Tibial nerve (tissue), 4 donors: ENCODE results near the gene CARD10. TPM values are rescaled to one million over a fixed set of nuclear protein-coding genes. Genes with fewer than 3 reads are reported as not detected.

Experiments
- DNase-seq, 2 donors: peaks; one replicate each; pipeline ENCODE4 v3.0.0-alpha.2; 2019; ENCODE audit warnings: low spot score in 2 of 2
- H3K27ac ChIP-seq, 4 donors: fragments of 200-600 bp; sonication (generic) in 3 of 4; one replicate each; pipeline ENCODE4 v1.5.1; 2017 to 2019; ENCODE audit warnings: mild to moderate bottlenecking in 1 of 4
- H3K27me3 ChIP-seq, 2 donors: fragments of 200-600 bp; sonication (generic) in 1 of 2; one replicate each; pipeline versions ENCODE4 v1.5.1 to v1.6.0; 2017 to 2019
- H3K36me3 ChIP-seq, 3 donors: fragments of 200-600 bp; sonication (generic); one replicate each; pipeline ENCODE4 v1.5.1; 2018 to 2019
- H3K4me1 ChIP-seq, 4 donors: fragments of 200-600 bp; sonication (generic) in 3 of 4; one replicate each; pipeline ENCODE4 v1.5.1; 2017 to 2019
- H3K4me3 ChIP-seq, 4 donors: fragments of 200-600 bp; sonication (generic) in 3 of 4; one replicate each; pipeline ENCODE4 v1.5.1; 2017 to 2019; ENCODE audit warnings: mild to moderate bottlenecking in 1 of 4, moderate library complexity in 1 of 4
- H3K9me3 ChIP-seq, 4 donors: fragments of 200-600 bp; sonication (generic) in 3 of 4; one replicate each; pipeline ENCODE4 v1.5.1; 2017 to 2019
- CTCF ChIP-seq, 5 experiments: fragments of 200-600 bp in 3 of 5; fragments of 450-650 bp in 2 of 5; sonication (generic) in 3 of 5; IDR thresholded peaks; one replicate each; pipeline ENCODE4 v1.5.1; 2016 to 2019; ENCODE audit warnings: antibody characterized with exemption in 5 of 5, mild to moderate bottlenecking in 3 of 5, moderate library complexity in 2 of 5
- EP300 ChIP-seq, 2 donors: sonication (generic); formaldehyde crosslinking; IDR thresholded peaks; one replicate each; pipeline ENCODE4 v1.6.1; 2017; ENCODE audit warnings: antibody characterized with exemption in 2 of 2, mild to moderate bottlenecking in 1 of 2
- POLR2A ChIP-seq, 2 donors: fragments of 450-650 bp; IDR thresholded peaks; one replicate each; pipeline ENCODE4 v1.6.1; 2017; ENCODE audit warnings: antibody characterized with exemption in 2 of 2, mild to moderate bottlenecking in 2 of 2, moderate library complexity in 2 of 2
- WGBS, 2 donors: methylation state at CpG; one replicate each; pipeline ENCODE4 v1.1.5; 2018; 5-methylcytosine and 5-hydroxymethylcytosine counted together
- total RNA-seq, 4 donors: library from RNA; depleted of rRNA; stranded (reverse); fragments of >200 nt; gene quantifications; one replicate each; pipeline ENCODE4 v1.1.0, GENCODE V29; 2016

CARD10 gene
- total RNA-seq, 4 donors from 2014 or later = 12.5 to 21.6 (median 17.0) TPM

- Histone ChIP-seq H3K4me3 (no peak overlapping the region), H3K9me3 (peaks cover 0 to 13% (median 2%) of the 10 kb centered on the region in 4 donors), H3K4me1 (no peaks in the 10 kb centered on the region), H3K27ac (no peak overlapping the region), H3K36me3 (no peaks in the 10 kb centered on the region), H3K27me3 (peaks cover 0 to 24% of the 10 kb centered on the region in 2 donors)
- DNase-seq = no peak
- WGBS, 2 donors = 77 to 79% methylated on average over 18 of the region's 18 CpGs
- TF ChIP-seq CTCF (IDR thresholded peaks at IDR 0.05) (no peak), EP300 (IDR thresholded peaks at IDR 0.05) (no peak), POLR2A (IDR thresholded peaks at IDR 0.05) (no peak)
Observed at GRCh38 chr22:37448516-37449127, 70.6 kb downstream of the CARD10 start.

GRCh38 chr22:37445501-37445900, 73.7 kb downstream of the CARD10 start:
- H3K4me3 ChIP-seq = no peak overlapping the region
- DNase-seq = no peak
- WGBS, 2 donors = 84 to 89% methylated on average over 9 of the region's 9 CpGs
- TF ChIP-seq POLR2A (IDR thresholded peaks at IDR 0.05) = no peak
- no peak for TF ChIP-seq CTCF (IDR thresholded peaks at IDR 0.05)
- no peak for TF ChIP-seq EP300 (IDR thresholded peaks at IDR 0.05)
- H3K4me1 ChIP-seq = no peaks in the 10 kb centered on the region
- peaks cover 0 to 15% (median 0%) of the 10 kb centered on the region in 4 donors for H3K9me3 ChIP-seq
- peaks cover 0 to 21% of the 10 kb centered on the region in 2 donors for H3K27me3 ChIP-seq
- no peaks in the 10 kb centered on the region for H3K36me3 ChIP-seq
- no peak overlapping the region for H3K27ac ChIP-seq

- Histone ChIP-seq H3K27ac (no peak overlapping the region), H3K27me3 (peaks cover 0 to 16% of the 10 kb centered on the region in 2 donors), H3K9me3 (peaks cover 0 to 22% (median 0%) of the 10 kb centered on the region in 4 donors), H3K36me3 (no peaks in the 10 kb centered on the region), H3K4me1 (no peaks in the 10 kb centered on the region), H3K4me3 (no peak overlapping the region)
- no peak for DNase-seq
- WGBS, 2 donors = 74 to 79% methylated on average over 7 of the region's 7 CpGs
- no peak for TF ChIP-seq EP300 (IDR thresholded peaks at IDR 0.05)
- TF ChIP-seq POLR2A (IDR thresholded peaks at IDR 0.05) = no peak
- no peak for TF ChIP-seq CTCF (IDR thresholded peaks at IDR 0.05)
Observed at GRCh38 chr22:37443977-37444376, 75.2 kb downstream of the CARD10 start.

GRCh38 chr22:37443086-37443485, 76.1 kb downstream of the CARD10 start:
- DNase-seq = no peak
- H3K4me3 ChIP-seq = no peak overlapping the region
- H3K27me3 ChIP-seq = peaks cover 0 to 14% of the 10 kb centered on the region in 2 donors
- peaks cover 0 to 22% (median 0%) of the 10 kb centered on the region in 4 donors for H3K9me3 ChIP-seq
- no peaks in the 10 kb centered on the region for H3K36me3 ChIP-seq
- H3K4me1 ChIP-seq = no peaks in the 10 kb centered on the region
- no peak overlapping the region for H3K27ac ChIP-seq
- 80% methylated on average over 7 of the region's 7 CpGs for WGBS, 2 donors
- TF ChIP-seq CTCF (IDR thresholded peaks at IDR 0.05) (no peak), EP300 (IDR thresholded peaks at IDR 0.05) (no peak), POLR2A (IDR thresholded peaks at IDR 0.05) (no peak)

- Histone ChIP-seq H3K27me3 (peaks cover 0 to 13% of the 10 kb centered on the region in 2 donors), H3K4me1 (no peaks in the 10 kb centered on the region), H3K36me3 (no peaks in the 10 kb centered on the region), H3K4me3 (no peak overlapping the region), H3K9me3 (peaks cover 0 to 22% (median 0%) of the 10 kb centered on the region in 4 donors), H3K27ac (no peak overlapping the region)
- 74 to 83% methylated on average over 2 of the region's 2 CpGs for WGBS, 2 donors
- TF ChIP-seq EP300 (IDR thresholded peaks at IDR 0.05) (no peak), POLR2A (IDR thresholded peaks at IDR 0.05) (no peak), CTCF (IDR thresholded peaks at IDR 0.05) (no peak)
- no peak for DNase-seq
Observed at GRCh38 chr22:37442537-37442936, 76.7 kb downstream of the CARD10 start.
